ENCODE results near the gene SLC22A5. TPM values are rescaled to one million over a fixed set of nuclear protein-coding genes. Genes with fewer than 3 reads are reported as not detected.

Gene SLC22A5
- total RNA-seq, 4 donors from 2014 or later: 23.2 to 36.6 (median 26.3) TPM

DNA sequence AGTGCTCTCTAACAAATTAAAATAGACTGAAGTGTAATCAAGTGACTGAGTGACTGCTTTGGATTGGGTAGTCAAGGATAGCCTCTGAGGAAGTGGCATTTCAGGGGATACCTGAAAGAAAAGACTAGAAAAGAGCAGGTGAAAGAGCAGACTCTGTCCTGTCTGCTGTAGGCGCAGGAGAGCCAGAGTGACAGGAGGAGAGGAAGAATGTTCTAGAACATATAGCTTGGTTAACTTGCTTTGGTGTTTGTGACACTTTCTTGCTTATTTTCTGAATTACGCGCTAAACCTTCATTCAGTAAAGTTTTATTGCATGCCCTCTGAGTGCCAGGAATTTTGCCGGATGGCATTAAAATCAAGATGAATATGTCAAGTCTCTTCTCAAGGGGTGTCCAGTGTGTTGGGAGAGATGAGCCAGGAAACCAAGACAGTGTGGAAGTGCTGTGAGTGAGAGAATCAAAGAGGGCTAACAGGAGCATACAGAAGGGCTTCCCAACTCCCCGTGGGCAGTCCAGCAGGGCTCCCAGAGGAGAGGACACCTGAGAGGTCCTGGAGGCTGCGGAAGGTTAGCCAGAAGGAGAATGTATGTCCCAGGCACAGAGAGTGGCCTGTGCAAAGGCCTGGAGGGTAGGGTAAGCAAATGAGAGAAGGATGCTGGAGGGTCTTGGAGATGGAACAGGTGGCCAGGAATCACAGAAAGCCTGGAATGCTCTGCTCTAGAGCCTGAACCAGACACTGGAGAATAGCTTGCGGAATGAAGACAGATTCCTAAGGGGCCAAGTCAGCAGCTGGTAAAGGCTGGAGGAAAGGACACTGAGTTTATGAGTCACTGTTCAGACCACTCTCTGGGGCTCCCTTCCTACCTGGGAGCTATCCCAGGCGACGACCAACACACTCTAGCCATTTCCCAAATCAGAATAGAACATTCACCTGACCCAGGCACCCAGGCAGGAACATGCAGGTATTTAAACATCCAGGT, 59.3 kb downstream of the SLC22A5 start:
- peaks cover 61% of the 10 kb centered on the region for H3K4me1 ChIP-seq
- no peak overlapping the region for H3K27ac ChIP-seq
- no peaks in the 10 kb centered on the region for H3K36me3 ChIP-seq
- H3K9me3 ChIP-seq: no peaks in the 10 kb centered on the region
- TF ChIP-seq POLR2AphosphoS5 (IDR thresholded peaks at IDR 0.05): no peak
- no peak for TF ChIP-seq EP300 (IDR thresholded peaks at IDR 0.05)
- no peak for TF ChIP-seq POLR2A (IDR thresholded peaks at IDR 0.05)
- TF ChIP-seq, protein P1, sequence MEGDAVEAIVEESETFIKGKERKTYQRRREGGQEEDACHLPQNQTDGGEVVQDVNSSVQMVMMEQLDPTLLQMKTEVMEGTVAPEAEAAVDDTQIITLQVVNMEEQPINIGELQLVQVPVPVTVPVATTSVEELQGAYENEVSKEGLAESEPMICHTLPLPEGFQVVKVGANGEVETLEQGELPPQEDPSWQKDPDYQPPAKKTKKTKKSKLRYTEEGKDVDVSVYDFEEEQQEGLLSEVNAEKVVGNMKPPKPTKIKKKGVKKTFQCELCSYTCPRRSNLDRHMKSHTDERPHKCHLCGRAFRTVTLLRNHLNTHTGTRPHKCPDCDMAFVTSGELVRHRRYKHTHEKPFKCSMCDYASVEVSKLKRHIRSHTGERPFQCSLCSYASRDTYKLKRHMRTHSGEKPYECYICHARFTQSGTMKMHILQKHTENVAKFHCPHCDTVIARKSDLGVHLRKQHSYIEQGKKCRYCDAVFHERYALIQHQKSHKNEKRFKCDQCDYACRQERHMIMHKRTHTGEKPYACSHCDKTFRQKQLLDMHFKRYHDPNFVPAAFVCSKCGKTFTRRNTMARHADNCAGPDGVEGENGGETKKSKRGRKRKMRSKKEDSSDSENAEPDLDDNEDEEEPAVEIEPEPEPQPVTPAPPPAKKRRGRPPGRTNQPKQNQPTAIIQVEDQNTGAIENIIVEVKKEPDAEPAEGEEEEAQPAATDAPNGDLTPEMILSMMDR (IDR thresholded peaks at IDR 0.05): no peak
- no peaks in the 10 kb centered on the region for H3K27me3 ChIP-seq
- H3K4me3 ChIP-seq: no peak overlapping the region
- WGBS: 90% methylated on average over 9 of the region's 9 CpGs
- no peak for DNase-seq (ENCODE audit: low spot score in 2 of 2)

DNA sequence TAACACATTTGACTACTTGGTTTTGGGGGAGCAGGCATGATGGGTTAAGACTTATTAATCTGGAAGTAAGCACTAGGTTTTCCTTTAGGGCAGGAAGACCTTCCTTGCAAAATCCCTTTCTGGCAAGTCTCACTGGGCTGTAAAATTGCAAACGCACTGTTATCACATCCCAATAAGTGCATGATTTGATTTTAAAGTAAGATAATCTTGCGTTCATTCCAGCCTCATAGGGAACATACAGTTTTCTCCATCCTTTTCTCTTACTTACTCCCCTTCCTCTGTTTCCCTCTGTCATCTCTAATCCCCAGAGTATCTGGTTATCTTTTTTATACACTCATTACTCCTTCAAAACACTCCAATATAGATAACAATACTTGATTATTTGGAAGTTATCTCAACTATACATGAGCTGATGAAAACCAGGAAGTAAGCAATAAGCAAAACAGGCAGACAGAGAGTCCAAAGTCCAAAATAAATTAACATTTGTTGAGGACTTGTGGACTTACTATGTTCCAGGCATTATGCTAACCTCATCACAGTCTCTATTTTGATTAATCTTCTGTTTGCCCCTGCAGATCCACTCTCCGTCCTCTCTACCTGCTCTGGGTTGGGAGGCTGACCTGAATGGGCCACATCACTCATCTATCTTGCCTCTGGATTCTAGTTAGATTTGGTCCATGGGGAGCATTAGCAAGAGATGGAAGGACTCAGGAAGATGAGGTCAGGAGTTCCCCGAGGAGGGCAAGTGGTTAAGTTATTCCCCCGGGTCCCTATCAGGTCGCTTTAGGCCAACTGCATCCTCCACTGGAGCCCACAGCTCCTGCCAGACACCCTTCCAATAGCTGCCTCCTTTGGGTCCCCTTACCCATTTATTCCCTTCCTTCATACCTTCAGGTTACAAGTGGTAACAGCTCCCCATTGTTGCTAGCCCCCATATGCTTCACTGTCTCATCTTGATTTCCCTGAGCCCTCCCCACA, 60.2 kb downstream of the SLC22A5 start:
- no peak overlapping the region for H3K27ac ChIP-seq
- H3K36me3 ChIP-seq: no peaks in the 10 kb centered on the region
- H3K4me3 ChIP-seq: no peak overlapping the region
- peaks cover 56% of the 10 kb centered on the region for H3K4me1 ChIP-seq
- H3K27me3 ChIP-seq: no peaks in the 10 kb centered on the region
- TF ChIP-seq POLR2AphosphoS5 (IDR thresholded peaks at IDR 0.05) (no peak), EP300 (IDR thresholded peaks at IDR 0.05) (no peak), POLR2A (IDR thresholded peaks at IDR 0.05) (no peak)
- TF ChIP-seq, protein P1 (IDR thresholded peaks at IDR 0.05): no peak
- 75% methylated on average over 6 of the region's 6 CpGs for WGBS
- DNase-seq (ENCODE audit: low spot score in 2 of 2): no peak
- no peaks in the 10 kb centered on the region for H3K9me3 ChIP-seq

DNA sequence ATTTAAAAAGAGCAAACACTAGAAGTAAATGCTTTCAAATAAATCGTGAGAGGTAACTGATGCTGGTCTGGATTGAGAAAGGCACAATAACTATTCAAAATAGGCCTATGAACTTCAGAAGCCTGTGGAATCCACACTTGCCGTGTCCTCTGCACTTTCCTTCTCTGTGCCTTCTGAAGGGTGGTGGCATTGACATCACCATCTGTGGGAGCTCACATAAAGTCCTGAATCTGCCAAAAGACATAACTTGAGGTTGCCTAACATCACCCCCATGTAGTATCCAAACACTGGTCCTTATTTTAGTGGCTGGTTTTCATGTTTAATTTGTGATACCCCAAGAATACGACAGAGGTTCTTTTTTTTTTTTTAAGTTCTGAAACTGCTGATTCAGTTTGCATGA, 61.2 kb downstream of the SLC22A5 start:
- TF ChIP-seq, protein P1 (IDR thresholded peaks at IDR 0.05): no peak
- no peak for TF ChIP-seq EP300 (IDR thresholded peaks at IDR 0.05)
- TF ChIP-seq POLR2A (IDR thresholded peaks at IDR 0.05): no peak
- no peak for TF ChIP-seq POLR2AphosphoS5 (IDR thresholded peaks at IDR 0.05)
- Histone ChIP-seq H3K9me3 (no peaks in the 10 kb centered on the region), H3K36me3 (no peaks in the 10 kb centered on the region), H3K4me1 (peaks cover 56% of the 10 kb centered on the region), H3K27me3 (no peaks in the 10 kb centered on the region), H3K4me3 (no peak overlapping the region), H3K27ac (no peak overlapping the region)
- DNase-seq (ENCODE audit: low spot score in 2 of 2): no peak
- WGBS: 97% methylated on average over 3 of the region's 3 CpGs

DNA sequence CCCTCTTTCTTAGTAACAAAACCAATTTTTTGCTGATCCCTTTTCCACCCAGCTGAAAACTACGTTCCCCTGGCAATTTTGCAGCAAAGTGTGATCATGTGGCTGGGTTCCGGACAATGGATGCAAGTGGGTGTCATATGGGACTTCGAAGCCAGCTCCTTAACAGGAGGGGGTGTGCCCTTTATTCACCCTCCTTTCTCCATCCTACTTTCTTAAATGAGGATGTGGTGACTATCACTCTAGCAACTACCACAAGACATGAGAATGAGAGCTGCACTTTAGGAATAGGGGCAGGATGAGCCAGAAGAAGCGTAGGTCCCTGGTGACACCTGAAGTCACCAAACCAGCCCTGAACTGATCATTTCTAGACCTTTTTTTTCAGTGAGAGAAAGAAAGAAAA, 62.1 kb downstream of the SLC22A5 start:
- WGBS: 85% methylated on average over 4 of the region's 4 CpGs

More for the DNA sequence above, 62.1 kb downstream of the SLC22A5 start:
- Histone ChIP-seq H3K27ac (no peak overlapping the region), H3K27me3 (no peaks in the 10 kb centered on the region), H3K4me3 (no peak overlapping the region), H3K36me3 (no peaks in the 10 kb centered on the region), H3K4me1 (peaks cover 54% of the 10 kb centered on the region), H3K9me3 (no peaks in the 10 kb centered on the region)
- no peak for TF ChIP-seq POLR2AphosphoS5 (IDR thresholded peaks at IDR 0.05)
- no peak for TF ChIP-seq POLR2A (IDR thresholded peaks at IDR 0.05)
- TF ChIP-seq, protein P1 (IDR thresholded peaks at IDR 0.05): no peak
- no peak for TF ChIP-seq EP300 (IDR thresholded peaks at IDR 0.05)
- DNase-seq (ENCODE audit: low spot score in 2 of 2): no peak
